HepG2 (cell line): Measurements from ENCODE around the gene CHCHD1. TPM values are rescaled to one million over a fixed set of nuclear protein-coding genes. Genes with fewer than 3 reads are reported as not detected.

Experiments
- ATAC-seq: fragments of 200-7000 bp; cut with Tn5 transposase; 3 replicates; pipeline ENCODE4 v1.9.1; 2020; ENCODE audit warnings: mild to moderate bottlenecking, moderate library complexity
- BruUV-seq: library from RNA; stranded (reverse); fragments of 400-500 nt; replicated peaks from 2 replicates; lab custom pipeline; 2021; lab: Mats Ljungman, UMichigan
- CTCF ChIA-PET: fragments of 300-600 bp; formaldehyde crosslinking; extraction: SDS; loops from one replicate; lab custom pipeline; 2021; ENCODE audit warnings: low total read pairs, inconsistent platforms, low intra/inter-chr PET ratio; lab: Yijun Ruan, JAX
- POLR2A ChIA-PET: fragments of 350-600 bp; sonication (Branson Sonifier 250); formaldehyde crosslinking; loops from one replicate; lab custom pipeline; 2020; ENCODE audit warnings: antibody characterized with exemption, inconsistent platforms; lab: Yijun Ruan, JAX
- DNase-seq: peaks from one replicate; pipeline ENCODE4 v3.0.0-alpha.2; 2015; ENCODE audit warnings: low spot score
- FAIRE-seq: peaks from 3 replicates; lab custom pipeline; 2011; peaks lifted over from hg19 to GRCh38; lab: Jason Lieb, UNC
- H2AFZ ChIP-seq: one replicate; pipeline ENCODE4 v1.6.1; 2011; ENCODE audit warnings: low read length, inconsistent platforms
- H3K27ac ChIP-seq: fragments of 300-600 bp; 3 replicates; pipeline ENCODE4 v1.8.0; 2011; ENCODE audit warnings: mixed run types, mild to moderate bottlenecking, mixed read lengths, low read length, inconsistent platforms; ENCODE audit not compliant: insufficient read depth; ENCODE audit errors: extremely low read length
- H3K27me3 ChIP-seq, 2 experiments: fragments of 200-600 bp in 1 of 2; 2 replicates in 1 of 2; 3 replicates in 1 of 2; pipeline versions ENCODE4 v1.6.0 to v1.8.0; 2011; ENCODE audit warnings: low read length in 2 of 2, mild to moderate bottlenecking in 2 of 2, moderate library complexity in 2 of 2, inconsistent platforms in 1 of 2; ENCODE audit not compliant: insufficient read depth in 2 of 2, control insufficient read depth in 1 of 2
- H3K36me3 ChIP-seq, 2 experiments: fragments of 200-600 bp in 1 of 2; replicated peaks in 1 of 2; 2 replicates in 1 of 2; 3 replicates in 1 of 2; pipeline versions ENCODE4 v1.5.1 to v1.8.0; 2011; ENCODE audit warnings: low read length in 2 of 2, inconsistent platforms in 1 of 2; ENCODE audit not compliant: insufficient read depth in 2 of 2, control insufficient read depth in 1 of 2
- H3K4me1 ChIP-seq: 2 replicates; pipeline ENCODE4 v1.5.1; 2012; ENCODE audit warnings: low read length, inconsistent platforms; ENCODE audit not compliant: insufficient read depth
- H3K4me2 ChIP-seq: 2 replicates; pipeline ENCODE4 v1.6.0; 2011; ENCODE audit warnings: low read depth, low read length, inconsistent platforms
- H3K4me3 ChIP-seq, 3 experiments: fragments of 200-600 bp in 1 of 3; sonication (generic), shearing (Covaris generic) in 1 of 3; replicated peaks in 1 of 3; 2 replicates each; pipeline ENCODE4 v1.5.1; 2011 to 2016; ENCODE audit warnings: low read length in 3 of 3, inconsistent platforms in 2 of 3, low read depth in 2 of 3, mild to moderate bottlenecking in 2 of 3, control low read depth in 1 of 3, mixed read lengths in 1 of 3; ENCODE audit not compliant: insufficient read depth in 1 of 3
- H3K79me2 ChIP-seq: one replicate; pipeline ENCODE4 v1.6.1; 2011; ENCODE audit warnings: low read length, inconsistent platforms; ENCODE audit not compliant: insufficient read depth
- H3K9ac ChIP-seq: 2 replicates; pipeline ENCODE4 v1.6.0; 2011; ENCODE audit warnings: mild to moderate bottlenecking, low read depth, low read length, inconsistent platforms; ENCODE audit not compliant: insufficient read depth
- H3K9me3 ChIP-seq: 2 replicates; pipeline ENCODE4 v1.5.1; 2012; ENCODE audit warnings: mild to moderate bottlenecking, low read length
- H4K20me1 ChIP-seq: 2 replicates; pipeline ENCODE4 v1.6.0; 2011; ENCODE audit warnings: inconsistent platforms, mild to moderate bottlenecking, low read length, moderate library complexity; ENCODE audit not compliant: insufficient read depth
- ATF5 ChIP-seq: sonication (generic); formaldehyde crosslinking; IDR thresholded peaks from 2 replicates; pipeline ENCODE4 v1.4.0; 2020; ENCODE audit warnings: mild to moderate bottlenecking, low read depth, missing genetic modification reagents
- KLF6 ChIP-seq: IDR thresholded peaks from 2 replicates; pipeline ENCODE4 v1.8.0; 2016; ENCODE audit warnings: missing biosample characterization, missing genetic modification reagents
- MLLT10 ChIP-seq: sonication (generic); formaldehyde crosslinking; IDR thresholded peaks from 2 replicates; pipeline ENCODE4 v1.4.0; 2020; ENCODE audit warnings: missing genetic modification reagents
- NFATC3 ChIP-seq: sonication (generic); formaldehyde crosslinking; IDR thresholded peaks from 2 replicates; pipeline ENCODE4 v1.5.1; 2020; ENCODE audit warnings: mild to moderate bottlenecking, missing genetic modification reagents
- NRL ChIP-seq: sonication (generic); formaldehyde crosslinking; IDR thresholded peaks from 2 replicates; pipeline ENCODE4 v1.5.0; 2020; ENCODE audit warnings: missing genetic modification reagents, mild to moderate bottlenecking, moderate library complexity, borderline replicate concordance
- ZNF234 ChIP-seq: sonication (generic); formaldehyde crosslinking; conservative IDR thresholded peaks from 2 replicates; pipeline ENCODE4 v1.5.1; 2020; ENCODE audit warnings: mild to moderate bottlenecking, missing genetic modification reagents
- WGBS: methylation state at CpG from one replicate; pipeline ENCODE4 v1.1.6; 2017; ENCODE audit warnings: low lambda C conversion rate; 5-methylcytosine and 5-hydroxymethylcytosine counted together
- in situ Hi-C: cut with HindIII; loops from 2 replicates; pipeline ENCODE4 v1.10.0; 2017; ENCODE audit warnings: low pct_unique_long_range_greater_than_20kb; ENCODE audit not compliant: extremely low pct_ligation_motif_present
- intact Hi-C: fragments of 100-400 bp; cut with micrococcal nuclease; formaldehyde crosslinking; loops from one replicate; pipeline ENCODE4 v1.10.0; 2022; ENCODE audit not compliant: unreplicated experiment
- polyA plus RNA-seq, 8 experiments: library from polyadenylated mRNA; depleted of rRNA in 3 of 8; stranded (reverse) in 7 of 8; unstranded in 1 of 8; fragments of >200 nt; fragmentation: Illumina TruSeq in 4 of 8; extraction: Trizol in 4 of 8; gene quantifications; 2 replicates each; pipeline versions ENCODE4 v1.2.1 to v1.2.3, GENCODE V29; 2011 to 2016; ENCODE audit warnings: low read depth in 4 of 8, missing spikeins in 1 of 8, mixed read lengths in 1 of 8; ENCODE audit not compliant: insufficient read depth in 1 of 8
- total RNA-seq, 5 experiments: library from RNA; depleted of rRNA; stranded (reverse); fragments of >200 nt; fragmentation: Illumina TruSeq; extraction: Trizol; gene quantifications; 2 replicates each; pipeline ENCODE4 v1.2.3, GENCODE V29; 2016; ENCODE audit warnings: low read depth in 1 of 5

Gene CHCHD1
- total and polyA plus RNA-seq, 2 of the 13 experiments (the other 11 are each of a cell fraction or from before 2014, with no cell fraction given): 36.9 to 71.2 TPM

- ATAC-seq: no peak
- 92% methylated on average over 2 of the region's 2 CpGs for WGBS
- POLR2A ChIA-PET: interaction anchor here (0.6 kb wide), 2 partner anchors 19 to 20 kb away, joined by 3 to 5 read pairs; no protein-coding TSS in a partner anchor
Observed at GRCh38 chr10:73762915-73763314, 18.9 kb upstream of the CHCHD1 start.

GRCh38 chr10:73763343-73763742, 18.5 kb upstream of the CHCHD1 start:
- BruUV-seq: no TSS peak

More at GRCh38 chr10:73762915-73763314, 18.9 kb upstream of the CHCHD1 start:
- Histone ChIP-seq H3K36me3 (peaks cover 60 to 88% of the 10 kb centered on the region in 2 experiments), H3K79me2 (no peaks in the 10 kb centered on the region), H3K4me1 (0 out of 2 replicates have a peak, but pooled peaks cover 5% of the 10 kb centered on the region), H2AFZ (no peak overlapping the region), H3K9me3 (no peaks in the 10 kb centered on the region), H3K4me3 (no peak overlapping the region), H3K9ac (no peak overlapping the region), H3K27me3 (no peaks in the 10 kb centered on the region; a peak in 1 of 5 replicates), H3K4me2 (no peak overlapping the region), H3K27ac (no peak overlapping the region), H4K20me1 (no peaks in the 10 kb centered on the region)
- in situ Hi-C loops (no loop called here), intact Hi-C loops (no loop called here)
- DNase-seq (no peak), FAIRE-seq (no peak)
- CTCF ChIA-PET: no interaction called here
- no peak for TF ChIP-seq MLLT10 (CRISPR knock-in tag)
- BruUV-seq: no TSS peak

More at GRCh38 chr10:73763343-73763742, 18.5 kb upstream of the CHCHD1 start:
- ATAC-seq (no peak), FAIRE-seq (no peak), DNase-seq (no peak)
- Histone ChIP-seq H2AFZ (no peak overlapping the region), H3K9me3 (no peaks in the 10 kb centered on the region), H4K20me1 (no peaks in the 10 kb centered on the region), H3K9ac (no peak overlapping the region), H3K4me3 (no peak overlapping the region), H3K36me3 (peaks cover 62 to 92% of the 10 kb centered on the region in 2 experiments), H3K27me3 (no peaks in the 10 kb centered on the region; a peak in 1 of 5 replicates), H3K27ac (no peak overlapping the region), H3K4me2 (no peak overlapping the region), H3K79me2 (no peaks in the 10 kb centered on the region), H3K4me1 (0 out of 2 replicates have a peak, but pooled peaks cover 5% of the 10 kb centered on the region)
- WGBS: 97% methylated on average over 2 of the region's 2 CpGs
- ChIA-PET POLR2A (interaction anchor here (0.6 kb wide), 2 partner anchors 18 to 20 kb away, joined by 3 to 5 read pairs; no protein-coding TSS in a partner anchor), CTCF (no interaction called here)
- intact Hi-C loops (no loop called here), in situ Hi-C loops (no loop called here)
- no peak for TF ChIP-seq ATF5 (CRISPR knock-in tag)
- TF ChIP-seq ZNF234 (CRISPR knock-in tag): no peak
- no peak for TF ChIP-seq KLF6 (CRISPR knock-in tag)
- TF ChIP-seq NRL: no peak
- no peak for TF ChIP-seq NFATC3 (CRISPR knock-in tag)
